Measurements from ENCODE around the gene CCDC92.

DNA sequence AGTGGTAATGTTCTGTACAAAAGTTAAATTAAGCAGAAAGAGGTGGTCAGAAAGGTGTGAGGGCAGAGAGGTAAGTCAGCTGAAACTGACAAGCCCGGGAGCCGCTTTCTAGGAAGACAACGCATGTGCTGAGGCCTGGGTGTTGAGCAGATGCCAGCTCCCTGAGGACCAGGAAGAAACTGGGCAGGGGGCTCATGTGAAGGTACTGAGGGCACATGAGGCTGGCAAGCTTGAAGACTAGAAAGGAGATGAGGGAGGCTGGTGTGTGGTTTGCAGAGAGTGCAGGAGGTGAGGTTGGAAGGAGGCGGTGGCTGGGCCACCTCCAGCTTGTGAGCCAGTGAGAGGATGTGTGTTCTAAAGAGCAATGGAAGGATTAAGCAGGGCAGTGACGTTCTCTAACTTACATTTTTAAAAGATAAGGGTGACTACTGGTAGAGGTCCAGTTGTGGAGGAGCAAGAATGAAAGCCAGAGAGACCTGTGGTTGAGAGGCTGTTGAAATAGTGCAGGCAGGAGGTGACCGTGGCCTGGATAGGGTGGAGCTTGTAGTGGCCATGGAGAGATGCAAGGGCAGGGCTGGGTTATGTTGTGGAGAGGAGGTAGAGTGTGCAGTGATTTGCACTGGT lies 29.5 kb upstream of the CCDC92 start:
- TF ChIP-seq, protein P1, sequence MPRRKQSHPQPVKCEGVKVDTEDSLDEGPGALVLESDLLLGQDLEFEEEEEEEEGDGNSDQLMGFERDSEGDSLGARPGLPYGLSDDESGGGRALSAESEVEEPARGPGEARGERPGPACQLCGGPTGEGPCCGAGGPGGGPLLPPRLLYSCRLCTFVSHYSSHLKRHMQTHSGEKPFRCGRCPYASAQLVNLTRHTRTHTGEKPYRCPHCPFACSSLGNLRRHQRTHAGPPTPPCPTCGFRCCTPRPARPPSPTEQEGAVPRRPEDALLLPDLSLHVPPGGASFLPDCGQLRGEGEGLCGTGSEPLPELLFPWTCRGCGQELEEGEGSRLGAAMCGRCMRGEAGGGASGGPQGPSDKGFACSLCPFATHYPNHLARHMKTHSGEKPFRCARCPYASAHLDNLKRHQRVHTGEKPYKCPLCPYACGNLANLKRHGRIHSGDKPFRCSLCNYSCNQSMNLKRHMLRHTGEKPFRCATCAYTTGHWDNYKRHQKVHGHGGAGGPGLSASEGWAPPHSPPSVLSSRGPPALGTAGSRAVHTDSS (CRISPR knock-in tag; conservative IDR thresholded peaks at IDR 0.05) = no peak
- TF ChIP-seq CBX1 (IDR thresholded peaks at IDR 0.05; ENCODE audit: low read depth) = no peak
- no peak for TF ChIP-seq ZNF883 (CRISPR knock-in tag; IDR thresholded peaks at IDR 0.05; ENCODE audit: not compliant biosample characterization)
- TF ChIP-seq HHEX (CRISPR knock-in tag; IDR thresholded peaks at IDR 0.05) = no peak
- TF ChIP-seq ZNF17 (CRISPR knock-in tag; IDR thresholded peaks at IDR 0.05) = no peak
- TF ChIP-seq ZNF12 (CRISPR knock-in tag; IDR thresholded peaks at IDR 0.05) = no peak
- no peak for TF ChIP-seq ZNF792 (CRISPR knock-in tag; IDR thresholded peaks at IDR 0.05)
- TF ChIP-seq, protein P2, sequence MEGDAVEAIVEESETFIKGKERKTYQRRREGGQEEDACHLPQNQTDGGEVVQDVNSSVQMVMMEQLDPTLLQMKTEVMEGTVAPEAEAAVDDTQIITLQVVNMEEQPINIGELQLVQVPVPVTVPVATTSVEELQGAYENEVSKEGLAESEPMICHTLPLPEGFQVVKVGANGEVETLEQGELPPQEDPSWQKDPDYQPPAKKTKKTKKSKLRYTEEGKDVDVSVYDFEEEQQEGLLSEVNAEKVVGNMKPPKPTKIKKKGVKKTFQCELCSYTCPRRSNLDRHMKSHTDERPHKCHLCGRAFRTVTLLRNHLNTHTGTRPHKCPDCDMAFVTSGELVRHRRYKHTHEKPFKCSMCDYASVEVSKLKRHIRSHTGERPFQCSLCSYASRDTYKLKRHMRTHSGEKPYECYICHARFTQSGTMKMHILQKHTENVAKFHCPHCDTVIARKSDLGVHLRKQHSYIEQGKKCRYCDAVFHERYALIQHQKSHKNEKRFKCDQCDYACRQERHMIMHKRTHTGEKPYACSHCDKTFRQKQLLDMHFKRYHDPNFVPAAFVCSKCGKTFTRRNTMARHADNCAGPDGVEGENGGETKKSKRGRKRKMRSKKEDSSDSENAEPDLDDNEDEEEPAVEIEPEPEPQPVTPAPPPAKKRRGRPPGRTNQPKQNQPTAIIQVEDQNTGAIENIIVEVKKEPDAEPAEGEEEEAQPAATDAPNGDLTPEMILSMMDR (CRISPR knock-in tag; IDR thresholded peaks at IDR 0.05) = no peak
- TF ChIP-seq ZSCAN30 (CRISPR knock-in tag; IDR thresholded peaks at IDR 0.05) = no peak
- no peak for TF ChIP-seq PRMT3 (CRISPR knock-in tag; IDR thresholded peaks at IDR 0.05; ENCODE audit: borderline replicate concordance, low read depth)
- TF ChIP-seq ZNF790 (CRISPR knock-in tag; IDR thresholded peaks at IDR 0.05; ENCODE audit: borderline replicate concordance) = no peak

All from HepG2 (cell line).